Suprapubic skin (tissue), 4 donors: ENCODE measurements around the gene AMPD3. TPM values are rescaled to one million over a fixed set of nuclear protein-coding genes. Genes with fewer than 3 reads are reported as not detected.
A peak's percentile ranks its signal among the peaks of the same experiment; 100 is the strongest.

Experiments used
- DNase-seq, 2 donors: peaks; one replicate each; pipeline ENCODE4 v3.0.0-alpha.2; 2019; ENCODE audit warnings: low spot score in 2 of 2
- H3K27ac ChIP-seq: fragments of 200-600 bp; sonication (generic); one replicate; pipeline ENCODE4 v1.5.1; 2019
- H3K27me3 ChIP-seq: fragments of 200-600 bp; sonication (generic); one replicate; pipeline ENCODE4 v1.5.1; 2019
- H3K36me3 ChIP-seq: fragments of 200-600 bp; sonication (generic); one replicate; pipeline ENCODE4 v1.5.1; 2019
- H3K4me1 ChIP-seq: fragments of 200-600 bp; sonication (generic); one replicate; pipeline ENCODE4 v1.5.1; 2019
- H3K4me3 ChIP-seq: fragments of 200-600 bp; sonication (generic); one replicate; pipeline ENCODE4 v1.5.1; 2019; ENCODE audit warnings: mild to moderate bottlenecking
- H3K9me3 ChIP-seq: fragments of 200-600 bp; sonication (generic); one replicate; pipeline ENCODE4 v1.5.1; 2019
- CTCF ChIP-seq, 2 donors: fragments of 200-600 bp in 1 of 2; fragments of 450-650 bp in 1 of 2; sonication (generic) in 1 of 2; IDR thresholded peaks; one replicate each; pipeline ENCODE4 v1.5.1; 2016 to 2019; ENCODE audit warnings: antibody characterized with exemption in 2 of 2, mild to moderate bottlenecking in 1 of 2, moderate library complexity in 1 of 2
- EP300 ChIP-seq: sonication (generic); formaldehyde crosslinking; IDR thresholded peaks from one replicate; pipeline ENCODE4 v1.6.1; 2017; ENCODE audit warnings: antibody characterized with exemption
- POLR2A ChIP-seq, 2 donors: fragments of 450-650 bp; IDR thresholded peaks; one replicate each; pipeline ENCODE4 v1.6.1; 2017; ENCODE audit warnings: antibody characterized with exemption in 2 of 2, mild to moderate bottlenecking in 2 of 2, moderate library complexity in 2 of 2
- POLR2AphosphoS5 ChIP-seq, 3 donors: sonication (generic); formaldehyde crosslinking; IDR thresholded peaks; one replicate each; pipeline ENCODE4 v1.6.1; 2017; ENCODE audit warnings: antibody characterized with exemption in 3 of 3
- WGBS: methylation state at CpG from one replicate; pipeline ENCODE4 v1.1.5; 2018; 5-methylcytosine and 5-hydroxymethylcytosine counted together
- total RNA-seq, 4 donors: library from RNA; depleted of rRNA; stranded (reverse); fragments of >200 nt; gene quantifications; one replicate each; pipeline ENCODE4 v1.1.0, GENCODE V29; 2016

The AMPD3 gene
- total RNA-seq, 4 donors from 2014 or later, result 23.5 to 51.7 (median 27.4) TPM

DNA sequence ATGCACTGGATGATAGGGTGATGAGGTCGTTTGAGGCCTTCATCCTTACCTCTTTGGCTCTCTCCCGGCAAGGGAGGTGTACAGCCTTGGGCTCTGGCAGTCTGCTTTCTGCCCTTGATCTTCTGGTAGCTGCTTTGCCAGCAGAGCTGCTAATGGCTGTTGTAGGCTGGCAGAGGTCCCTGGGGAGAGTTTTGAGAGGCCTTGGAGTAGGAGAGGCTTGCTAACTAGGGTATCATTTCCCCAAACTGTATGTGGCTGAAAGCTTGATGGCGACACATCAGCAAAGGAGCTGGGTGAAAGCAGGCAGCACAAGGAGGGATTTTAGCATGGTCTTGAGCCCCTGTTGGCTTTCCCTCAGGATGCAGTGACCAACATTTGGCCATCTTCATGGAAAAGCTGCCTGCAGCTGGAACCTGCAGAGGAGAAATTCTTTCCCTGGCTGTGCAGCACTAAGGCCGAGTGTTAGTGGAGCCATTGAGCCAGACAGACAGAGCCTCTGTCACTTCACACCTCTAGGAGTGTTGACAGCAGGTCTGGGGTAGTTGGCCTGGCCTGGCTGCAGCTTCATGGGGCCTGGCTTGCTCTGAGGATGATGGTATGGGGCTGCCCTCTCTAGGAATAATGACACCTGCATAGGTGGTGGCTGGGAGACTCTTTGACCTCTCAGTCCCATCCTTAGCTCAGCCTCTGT lies 3.5 kb upstream of the AMPD3 start:
- no peaks in the 10 kb centered on the region for H3K9me3 ChIP-seq
- H3K4me3 ChIP-seq, result peak overlapping the region; percentile 59
- H3K36me3 ChIP-seq, result no peaks in the 10 kb centered on the region
- no peak for DNase-seq
- peaks cover 2% of the 10 kb centered on the region for H3K27me3 ChIP-seq
- TF ChIP-seq POLR2AphosphoS5 (IDR thresholded peaks at IDR 0.05) (no peak), CTCF (IDR thresholded peaks at IDR 0.05) (no peak), EP300 (no peak), POLR2A (IDR thresholded peaks at IDR 0.05) (no peak)
- H3K27ac ChIP-seq, result peak overlapping the region; percentile 67
- WGBS, result 59% methylated on average over 3 of the region's 4 CpGs
- peaks cover 35% of the 10 kb centered on the region for H3K4me1 ChIP-seq

DNA sequence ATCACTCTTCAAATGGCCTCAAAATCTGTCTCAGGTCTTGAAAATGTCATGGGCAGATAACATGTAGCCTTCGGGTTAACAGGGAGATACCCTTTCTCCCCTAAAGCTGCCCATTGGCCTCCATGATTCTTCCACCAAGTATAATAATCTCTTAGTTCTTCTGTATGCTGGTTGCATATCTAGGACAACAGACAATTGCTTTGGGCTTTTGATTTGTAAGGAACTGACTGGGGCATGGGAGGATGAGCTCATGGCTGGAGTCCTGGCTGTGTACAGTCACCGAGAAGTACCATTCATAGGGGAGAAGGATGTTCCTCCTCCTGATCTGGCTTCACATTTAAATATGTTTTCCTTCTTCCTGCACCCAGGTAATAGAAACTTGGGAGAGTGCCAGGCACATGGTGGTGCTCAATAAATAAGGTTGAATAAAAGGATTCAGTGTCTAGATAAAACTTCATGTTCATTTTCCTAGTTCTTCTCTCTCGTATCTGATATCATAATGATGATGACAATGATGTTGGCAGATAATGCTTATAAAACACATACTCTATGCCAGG lies 2.8 kb upstream of the AMPD3 start:
- Histone ChIP-seq H3K27me3 (no peaks in the 10 kb centered on the region), H3K4me3 (no peak overlapping the region), H3K36me3 (no peaks in the 10 kb centered on the region), H3K4me1 (peaks cover 38% of the 10 kb centered on the region), H3K27ac (peak overlapping the region; percentile 67), H3K9me3 (no peaks in the 10 kb centered on the region)
- WGBS, result 59% methylated on average over 3 of the region's 3 CpGs
- no peak for TF ChIP-seq EP300
- no peak for DNase-seq

DNA sequence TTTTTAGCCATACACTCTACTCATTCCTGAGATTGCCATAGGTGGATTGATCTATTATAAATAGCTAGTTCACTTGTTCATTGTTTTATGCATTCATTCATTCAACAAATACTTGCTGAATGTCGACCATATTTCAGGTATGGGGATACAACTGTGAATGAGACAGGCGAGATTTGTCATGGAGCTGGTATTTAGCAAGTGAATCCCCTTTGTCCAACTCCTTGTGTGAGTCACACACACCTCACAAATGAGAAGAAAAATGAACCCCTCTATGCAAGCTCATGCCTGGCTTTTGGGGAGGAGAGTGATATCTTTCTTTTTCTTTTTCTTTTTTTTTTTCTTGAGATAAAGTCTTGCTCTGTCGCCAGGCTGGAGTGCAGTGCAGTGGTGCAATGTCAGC lies 1.8 kb upstream of the AMPD3 start:
- no peaks in the 10 kb centered on the region for H3K27me3 ChIP-seq
- 74% methylated on average over 3 of the region's 3 CpGs for WGBS
- H3K4me1 ChIP-seq, result peaks cover 39% of the 10 kb centered on the region

DNA sequence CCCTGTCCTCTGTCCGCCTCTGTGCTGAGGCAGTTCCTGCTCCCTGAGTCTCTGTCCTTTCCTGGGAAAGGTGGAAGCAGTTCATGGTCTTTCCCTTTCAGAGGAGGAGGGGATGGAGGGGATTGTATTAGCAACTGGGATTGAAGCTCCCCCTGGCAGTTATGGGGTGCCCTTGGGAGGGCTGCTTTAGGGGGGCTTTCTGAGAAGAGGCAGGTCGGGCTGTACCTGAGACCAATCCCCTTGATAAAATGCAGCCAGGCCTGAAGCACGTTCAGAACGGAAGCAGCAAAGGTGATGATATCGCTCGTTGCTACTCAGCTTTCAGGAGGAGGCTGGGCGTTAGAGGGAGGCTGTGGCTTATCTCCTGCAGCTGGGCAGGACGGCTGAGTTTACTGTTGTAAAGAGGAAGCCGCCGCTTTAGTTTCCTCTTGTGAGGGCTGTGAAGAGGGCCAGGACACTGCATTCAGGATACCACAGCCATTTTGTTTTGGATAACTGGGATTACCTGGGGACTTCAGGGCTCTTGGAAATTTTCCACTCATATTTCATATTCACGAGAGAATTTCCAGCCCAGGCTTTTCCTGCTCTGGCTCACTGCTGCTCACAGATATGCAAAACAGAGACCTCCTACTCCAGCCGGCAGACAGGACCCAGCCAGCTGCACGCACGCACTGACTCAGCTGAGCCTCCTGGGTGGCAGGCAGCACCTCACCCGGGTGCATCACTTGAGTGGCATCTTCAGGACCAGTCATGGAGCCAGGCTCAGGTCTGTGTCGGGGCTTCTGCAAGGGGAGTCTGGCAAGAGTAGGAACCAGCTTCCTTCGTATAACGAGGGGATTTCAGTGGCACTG lies 798 bp downstream of the AMPD3 start:
- Histone ChIP-seq H3K4me1 (peaks cover 45% of the 10 kb centered on the region), H3K36me3 (no peaks in the 10 kb centered on the region), H3K4me3 (peak overlapping the region; percentile 27), H3K9me3 (no peaks in the 10 kb centered on the region), H3K27me3 (no peaks in the 10 kb centered on the region), H3K27ac (peak overlapping the region; percentile 35)
- 27% methylated on average over 15 of the region's 18 CpGs for WGBS
- no peak for DNase-seq
- TF ChIP-seq POLR2A (IDR thresholded peaks at IDR 0.05), result no peak
- no peak for TF ChIP-seq EP300
- no peak for TF ChIP-seq CTCF (IDR thresholded peaks at IDR 0.05)
- no peak for TF ChIP-seq POLR2AphosphoS5 (IDR thresholded peaks at IDR 0.05)

More for the DNA sequence above, 1.8 kb upstream of the AMPD3 start:
- H3K4me3 ChIP-seq, result no peak overlapping the region
- no peak overlapping the region for H3K27ac ChIP-seq
- no peak for TF ChIP-seq EP300
- H3K36me3 ChIP-seq, result no peaks in the 10 kb centered on the region
- no peaks in the 10 kb centered on the region for H3K9me3 ChIP-seq
- no peak for DNase-seq

- DNase-seq, result no peak
- H3K4me3 ChIP-seq, result peak overlapping the region; percentile 27
- H3K9me3 ChIP-seq, result no peaks in the 10 kb centered on the region
- H3K27me3 ChIP-seq, result no peaks in the 10 kb centered on the region
- H3K27ac ChIP-seq, result peak overlapping the region; percentile 35
- WGBS, result 67% methylated on average over 1 of the region's 3 CpGs
- H3K4me1 ChIP-seq, result peaks cover 40% of the 10 kb centered on the region
- no peaks in the 10 kb centered on the region for H3K36me3 ChIP-seq
- TF ChIP-seq CTCF (IDR thresholded peaks at IDR 0.05) (no peak), POLR2A (IDR thresholded peaks at IDR 0.05) (no peak), EP300 (no peak)
Measured at GRCh38 chr11:10456519-10456918, 1.5 kb downstream of the AMPD3 start.

- Histone ChIP-seq H3K9me3 (no peaks in the 10 kb centered on the region), H3K36me3 (peaks cover 9% of the 10 kb centered on the region), H3K4me3 (no peak overlapping the region), H3K27me3 (no peaks in the 10 kb centered on the region), H3K4me1 (peaks cover 29% of the 10 kb centered on the region), H3K27ac (no peak overlapping the region)
- no peak for DNase-seq
- TF ChIP-seq POLR2A (IDR thresholded peaks at IDR 0.05), result no peak
- TF ChIP-seq POLR2AphosphoS5 (IDR thresholded peaks at IDR 0.05), result no peak
- no peak for TF ChIP-seq EP300
- no peak for TF ChIP-seq CTCF (IDR thresholded peaks at IDR 0.05)
Measured at GRCh38 chr11:10457901-10458300, 2.8 kb downstream of the AMPD3 start.
